PC-3 (cell line): Measurements from ENCODE around the gene SGCG. TPM values are rescaled to one million over a fixed set of nuclear protein-coding genes. Genes with fewer than 3 reads are reported as not detected.
"Not testable (repeated sequence)": the region's sequence is repeated elsewhere in the genome, so short reads cannot be mapped to it uniquely, and the experiment has no call there.

ENCODE experiments used
- ATAC-seq: fragments of 200-7000 bp; cut with Tn5 transposase; 2 replicates; pipeline ENCODE4 v1.9.1; 2020; ENCODE audit warnings: mild to moderate bottlenecking, moderate library complexity
- BruUV-seq: library from RNA; stranded (reverse); fragments of 400-500 nt; replicated peaks from 2 replicates; lab custom pipeline; 2021; lab: Mats Ljungman, UMichigan
- CTCF ChIA-PET: fragments of 300-600 bp; sonication (Branson Sonifier 250); formaldehyde crosslinking; loops from one replicate; lab custom pipeline; 2022; ENCODE audit warnings: antibody characterized with exemption; lab: Charles Lee
- POLR2A ChIA-PET: fragments of 300-600 bp; sonication (Branson Sonifier 250); formaldehyde crosslinking; loops from one replicate; lab custom pipeline; 2022; ENCODE audit warnings: antibody characterized with exemption; ENCODE audit not compliant: unreplicated experiment; lab: Charles Lee
- DNase-seq: peaks from one replicate; pipeline ENCODE4 v3.0.0-alpha.2; 2015
- H2AFZ ChIP-seq: fragments of 300-600 bp; sonication (generic); 2 replicates; pipeline ENCODE4 v1.6.0; 2016; ENCODE audit warnings: antibody characterized with exemption, low read length
- H3F3A ChIP-seq: fragments of 300-600 bp; sonication (generic); one replicate; pipeline ENCODE4 v1.6.0; 2017; ENCODE audit warnings: antibody characterized with exemption, low read length, control low read depth, mild to moderate bottlenecking; ENCODE audit not compliant: unreplicated experiment
- H3K27ac ChIP-seq: fragments of 300-600 bp; sonication (generic); 2 replicates; pipeline ENCODE4 v1.5.1; 2016; ENCODE audit warnings: mild to moderate bottlenecking, low read length
- H3K27me3 ChIP-seq: fragments of 300-600 bp; sonication (generic); 2 replicates; pipeline ENCODE4 v1.6.1; 2016; ENCODE audit warnings: low read length, mixed read lengths
- H3K36me3 ChIP-seq: fragments of 300-600 bp; sonication (generic); 2 replicates; pipeline ENCODE4 v1.6.1; 2016; ENCODE audit warnings: low read depth, mixed run types, low read length, mixed read lengths
- H3K4me1 ChIP-seq: fragments of 300-600 bp; sonication (generic); 2 replicates; pipeline ENCODE4 v1.5.1; 2016; ENCODE audit warnings: low read length; ENCODE audit not compliant: insufficient read depth
- H3K4me2 ChIP-seq: fragments of 300-600 bp; sonication (generic); 2 replicates; pipeline ENCODE4 v1.6.0; 2016; ENCODE audit warnings: low read length
- H3K4me3 ChIP-seq: fragments of 300-600 bp; sonication (generic); 2 replicates; pipeline ENCODE4 v1.5.1; 2016; ENCODE audit warnings: mild to moderate bottlenecking, low read length, mixed read lengths
- H3K79me2 ChIP-seq: fragments of 300-600 bp; sonication (generic); 2 replicates; pipeline ENCODE4 v1.6.1; 2017; ENCODE audit warnings: low read length, mixed read lengths
- H3K9ac ChIP-seq: fragments of 300-600 bp; sonication (generic); 2 replicates; pipeline ENCODE4 v1.6.0; 2016; ENCODE audit warnings: mild to moderate bottlenecking, low read length
- H3K9me2 ChIP-seq: fragments of 300-600 bp; sonication (generic); replicated peaks from 2 replicates; pipeline ENCODE4 v1.6.1; 2016; ENCODE audit warnings: mixed run types, low read length, mixed read lengths
- H3K9me3 ChIP-seq: fragments of 300-600 bp; sonication (generic); 2 replicates; pipeline ENCODE4 v1.6.1; 2016; ENCODE audit warnings: low read length, mixed read lengths
- H4K20me1 ChIP-seq: fragments of 300-600 bp; sonication (generic); 2 replicates; pipeline ENCODE4 v1.6.1; 2016; ENCODE audit warnings: low read length, mixed read lengths
- CTCF ChIP-seq: fragments of 300-600 bp; sonication (generic); conservative IDR thresholded peaks from 2 replicates; pipeline ENCODE4 v1.5.1; 2017; ENCODE audit warnings: antibody characterized with exemption, low read depth, mild to moderate bottlenecking, low read length
- EZH2 ChIP-seq: fragments of 300-600 bp; sonication (generic); IDR thresholded peaks from one replicate; pipeline ENCODE4 v1.6.1; 2017; ENCODE audit warnings: antibody characterized with exemption, mild to moderate bottlenecking, low read length; ENCODE audit not compliant: unreplicated experiment
- EZH2phosphoT487 ChIP-seq: fragments of 300-600 bp; sonication (generic); IDR thresholded peaks from 2 replicates; pipeline ENCODE4 v1.6.1; 2018; ENCODE audit warnings: mild to moderate bottlenecking, antibody characterized with exemption, low read length, borderline replicate concordance
- intact Hi-C: fragments of 100-400 bp; cut with micrococcal nuclease; formaldehyde crosslinking; loops from 2 replicates; pipeline ENCODE4 v1.9.0; 2023
- total RNA-seq: library from RNA; depleted of rRNA; stranded (reverse); fragments of >200 nt; gene quantifications from 2 replicates; pipeline ENCODE4 v1.2.3, GENCODE V29; 2014

Gene SGCG
- total RNA-seq, 1 experiment from 2014 or later, result not detected

GRCh38 chr13:23243066-23243465 lies 62.3 kb downstream of the SGCG start:
- H3K4me3 ChIP-seq, result no peak overlapping the region

GRCh38 chr13:23248410-23248809 lies 67.6 kb downstream of the SGCG start:
- H3K79me2 ChIP-seq, BruUV-seq, H3K4me3 ChIP-seq, ATAC-seq, H3K9me3 ChIP-seq, H3F3A ChIP-seq, H3K36me3 ChIP-seq, H3K4me2 ChIP-seq, H2AFZ ChIP-seq, H3K9me2 ChIP-seq, H4K20me1 ChIP-seq, intact Hi-C loops, POLR2A ChIA-PET, H3K9ac ChIP-seq, H3K27ac ChIP-seq, DNase-seq, H3K4me1 ChIP-seq, CTCF ChIA-PET: not testable (repeated sequence)
- H3K27me3 ChIP-seq, result peaks cover 43% of the 10 kb centered on the region

More at GRCh38 chr13:23243066-23243465, 62.3 kb downstream of the SGCG start:
- no peaks in the 10 kb centered on the region for H3K9me3 ChIP-seq
- CTCF ChIA-PET, result no interaction called here
- TF ChIP-seq CTCF (no peak), EZH2phosphoT487 (no peak), EZH2 (no peak)
- no TSS peak for BruUV-seq
- H3K79me2 ChIP-seq, result no peaks in the 10 kb centered on the region
- H3K36me3 ChIP-seq, result no peaks in the 10 kb centered on the region
- no peak overlapping the region for H3K9ac ChIP-seq
- no peak overlapping the region for H3K4me2 ChIP-seq
- DNase-seq (no peak), ATAC-seq (no peak)
- H3K9me2 ChIP-seq, result no peaks in the 10 kb centered on the region
- no peak overlapping the region for H3K27ac ChIP-seq
- intact Hi-C loops, result no loop called here
- no peaks in the 10 kb centered on the region for H3K4me1 ChIP-seq
- POLR2A ChIA-PET, result no interaction called here
- H2AFZ ChIP-seq, result no peak overlapping the region
- peaks cover 54% of the 10 kb centered on the region for H3K27me3 ChIP-seq
- no peaks in the 10 kb centered on the region for H3F3A ChIP-seq
- no peaks in the 10 kb centered on the region for H4K20me1 ChIP-seq

- intact Hi-C loops, result no loop called here
- Histone ChIP-seq H3K36me3 (no peaks in the 10 kb centered on the region), H2AFZ (no peak overlapping the region), H3K9ac (no peak overlapping the region), H3K79me2 (no peaks in the 10 kb centered on the region), H3K4me2 (no peak overlapping the region), H3K27ac (no peak overlapping the region), H3F3A (no peaks in the 10 kb centered on the region), H3K4me3 (no peak overlapping the region), H3K27me3 (peaks cover 21% of the 10 kb centered on the region; the same call in 1 of the 2 replicates), H3K4me1 (no peaks in the 10 kb centered on the region), H3K9me2 (no peaks in the 10 kb centered on the region), H3K9me3 (no peaks in the 10 kb centered on the region), H4K20me1 (no peaks in the 10 kb centered on the region)
- ATAC-seq, result no peak
- DNase-seq, result no peak
- POLR2A ChIA-PET, result no interaction called here
- CTCF ChIA-PET, result no interaction called here
- TF ChIP-seq EZH2 (no peak), CTCF (no peak), EZH2phosphoT487 (no peak)
- BruUV-seq, result no TSS peak
Measured at GRCh38 chr13:23254506-23254905, 73.7 kb downstream of the SGCG start.
